CD4-positive, alpha-beta T cell treated with Interleukin-21 for 1 hour (primary cell): ENCODE data around the gene PNCK.

Source experiments
- DNase-seq: peaks from one replicate; pipeline ENCODE4 v3.0.0-alpha.2; 2020

Gene PNCK

GRCh38 chrX:153651540-153652079, 22.0 kb downstream of the PNCK start:
- no peak for DNase-seq

GRCh38 chrX:153650959-153651358, 22.7 kb downstream of the PNCK start:
- no peak for DNase-seq

- DNase-seq: no peak
Measured at GRCh38 chrX:153649915-153650782, 23.5 kb downstream of the PNCK start.

DNA sequence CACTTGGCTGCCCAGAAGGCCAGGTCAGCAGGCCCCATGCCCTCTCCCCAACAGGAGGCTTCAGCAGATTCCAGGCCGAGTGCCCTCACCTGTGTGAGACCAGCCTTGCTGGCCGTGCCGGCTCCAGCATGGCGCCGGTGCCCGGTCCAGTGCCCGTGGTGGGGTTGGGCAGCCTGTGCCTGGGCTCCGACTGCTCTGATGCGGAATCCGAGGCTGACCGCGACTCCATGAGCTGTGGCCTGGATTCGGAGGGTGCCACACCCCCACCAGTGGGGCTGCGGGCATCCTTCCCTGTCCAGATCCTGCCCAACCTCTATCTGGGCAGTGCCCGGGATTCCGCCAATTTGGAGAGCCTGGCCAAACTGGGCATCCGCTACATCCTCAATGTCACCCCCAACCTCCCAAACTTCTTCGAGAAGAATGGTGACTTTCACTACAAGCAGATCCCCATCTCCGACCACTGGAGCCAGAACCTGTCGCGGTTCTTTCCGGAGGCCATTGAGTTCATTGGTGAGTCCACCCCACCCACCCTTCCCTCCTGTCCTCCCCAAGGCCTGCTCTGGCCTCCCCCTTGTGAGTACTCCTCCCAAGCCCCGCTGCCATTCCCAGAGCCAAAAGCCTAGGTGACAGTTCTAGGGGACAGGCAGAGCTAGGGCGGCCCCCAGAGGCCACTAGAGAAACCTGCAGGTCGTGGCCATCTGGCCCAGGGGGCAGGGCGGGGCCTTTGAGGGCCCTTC, 24.3 kb downstream of the PNCK start:
- DNase-seq: peak; percentile 44

- DNase-seq: no peak
Measured at GRCh38 chrX:153648358-153649177, 25.0 kb downstream of the PNCK start.

DNA sequence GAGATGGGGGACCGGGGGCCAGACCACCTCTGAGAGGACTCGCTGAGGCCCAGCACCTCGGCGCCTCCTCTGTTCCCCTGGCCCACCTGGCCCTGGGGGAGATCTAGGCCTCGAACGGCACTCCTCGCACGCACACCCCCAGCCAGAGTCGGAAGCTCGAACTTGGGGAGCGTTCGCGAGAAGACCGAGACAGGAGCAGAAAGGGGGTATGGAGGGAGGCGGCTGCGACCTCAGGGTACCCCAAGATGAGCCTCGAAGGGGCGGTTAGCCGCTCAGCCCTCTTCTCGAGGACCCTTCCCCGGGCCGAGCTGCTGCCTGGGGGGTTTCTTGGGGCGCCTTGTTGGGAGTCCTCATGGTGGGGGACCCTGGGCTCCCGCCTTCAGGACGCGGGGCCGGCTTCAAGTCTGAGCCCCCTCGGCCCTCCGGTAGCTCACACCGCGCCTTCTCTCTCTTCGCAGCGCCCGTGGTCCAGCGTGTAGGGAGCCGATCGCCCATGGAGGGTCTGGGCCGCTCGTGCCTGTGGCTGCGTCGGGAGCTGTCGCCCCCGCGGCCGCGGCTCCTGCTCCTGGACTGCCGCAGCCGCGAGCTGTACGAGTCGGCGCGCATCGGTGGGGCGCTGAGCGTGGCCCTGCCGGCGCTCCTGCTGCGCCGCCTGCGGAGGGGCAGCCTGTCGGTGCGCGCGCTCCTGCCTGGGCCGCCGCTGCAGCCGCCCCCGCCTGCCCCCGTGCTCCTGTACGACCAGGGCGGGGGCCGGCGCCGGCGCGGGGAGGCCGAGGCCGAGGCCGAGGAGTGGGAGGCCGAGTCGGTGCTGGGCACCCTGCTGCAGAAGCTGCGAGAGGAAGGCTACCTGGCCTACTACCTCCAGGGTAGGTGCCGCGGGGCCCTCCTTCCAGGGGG, 25.9 kb downstream of the PNCK start:
- no peak for DNase-seq

DNA sequence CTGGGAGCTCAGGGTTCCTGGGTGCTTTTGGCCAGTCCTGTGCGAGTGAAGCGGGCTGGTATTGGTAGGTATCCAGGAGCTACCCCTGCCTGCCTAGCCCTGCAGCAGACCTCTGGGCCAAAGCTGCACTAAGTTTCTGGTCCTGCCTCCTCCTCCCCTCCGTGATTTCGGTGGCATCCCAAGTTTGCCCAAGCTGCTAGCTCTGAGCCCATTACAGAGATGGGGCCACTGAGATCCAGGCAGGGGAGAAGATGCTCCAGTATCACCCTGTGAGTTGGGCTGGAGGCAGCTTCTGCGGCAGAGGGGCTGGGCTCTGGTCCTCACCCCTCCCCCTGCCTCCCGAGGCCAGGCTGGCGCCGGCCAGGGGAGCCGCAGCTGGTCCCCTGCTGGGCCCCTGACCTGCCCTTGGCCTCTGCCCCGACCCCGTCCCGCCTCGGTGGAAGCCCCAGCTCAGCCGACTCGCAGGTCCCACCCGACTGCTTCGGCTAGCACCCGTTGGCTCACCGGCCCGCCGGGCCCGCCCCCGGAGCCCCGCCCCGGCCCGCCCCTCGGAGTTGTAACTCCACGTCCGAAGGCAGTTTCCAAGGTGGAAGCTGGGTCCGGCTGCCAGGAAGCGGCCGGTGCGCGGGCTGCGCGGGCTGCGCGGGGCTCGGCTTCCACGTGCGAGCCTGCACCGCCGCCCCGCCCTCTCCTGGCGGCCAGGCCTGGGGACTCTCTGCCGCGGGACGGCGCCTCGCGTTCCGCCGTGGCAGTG, 26.8 kb downstream of the PNCK start, which contains the start of gene DUSP9:
DUSP9 (plus strand) TSS at position 584 of the 754 bp plus-strand sequence. CDS start 751 bp downstream, outside the sequence.
- no peak for DNase-seq

GRCh38 chrX:153645921-153646488, 27.6 kb downstream of the PNCK start:
- DNase-seq: no peak

DNA sequence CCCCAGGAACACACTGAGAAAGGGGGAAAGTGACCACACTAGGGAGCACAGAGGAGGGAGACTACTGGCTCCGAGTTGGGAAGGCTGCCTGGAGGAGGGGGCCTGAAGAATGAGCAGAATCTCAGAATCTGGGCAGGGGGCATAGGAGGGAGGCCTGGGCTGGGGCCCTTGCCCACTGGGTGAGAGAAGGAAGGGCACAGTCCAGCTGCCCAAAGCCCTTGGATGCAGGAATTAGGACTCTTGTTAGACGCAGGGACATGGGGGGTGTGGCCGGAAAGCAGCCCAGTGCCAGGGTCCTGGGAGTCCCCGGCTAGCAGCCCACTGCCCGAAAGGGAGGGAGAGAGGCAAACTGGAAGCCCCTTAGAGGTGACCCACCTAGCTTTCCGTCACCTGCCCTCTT, 28.5 kb downstream of the PNCK start:
- DNase-seq: no peak

GRCh38 chrX:153644356-153645125, 29.1 kb downstream of the PNCK start:
- DNase-seq: no peak

- no peak for DNase-seq
Measured at GRCh38 chrX:153643431-153644351, 29.9 kb downstream of the PNCK start.

- no peak for DNase-seq
Measured at GRCh38 chrX:153642655-153643430, 30.8 kb downstream of the PNCK start.

- DNase-seq: no peak
Measured at GRCh38 chrX:153642051-153642654, 31.5 kb downstream of the PNCK start.

GRCh38 chrX:153641627-153642026, 32.0 kb downstream of the PNCK start:
- no peak for DNase-seq

DNA sequence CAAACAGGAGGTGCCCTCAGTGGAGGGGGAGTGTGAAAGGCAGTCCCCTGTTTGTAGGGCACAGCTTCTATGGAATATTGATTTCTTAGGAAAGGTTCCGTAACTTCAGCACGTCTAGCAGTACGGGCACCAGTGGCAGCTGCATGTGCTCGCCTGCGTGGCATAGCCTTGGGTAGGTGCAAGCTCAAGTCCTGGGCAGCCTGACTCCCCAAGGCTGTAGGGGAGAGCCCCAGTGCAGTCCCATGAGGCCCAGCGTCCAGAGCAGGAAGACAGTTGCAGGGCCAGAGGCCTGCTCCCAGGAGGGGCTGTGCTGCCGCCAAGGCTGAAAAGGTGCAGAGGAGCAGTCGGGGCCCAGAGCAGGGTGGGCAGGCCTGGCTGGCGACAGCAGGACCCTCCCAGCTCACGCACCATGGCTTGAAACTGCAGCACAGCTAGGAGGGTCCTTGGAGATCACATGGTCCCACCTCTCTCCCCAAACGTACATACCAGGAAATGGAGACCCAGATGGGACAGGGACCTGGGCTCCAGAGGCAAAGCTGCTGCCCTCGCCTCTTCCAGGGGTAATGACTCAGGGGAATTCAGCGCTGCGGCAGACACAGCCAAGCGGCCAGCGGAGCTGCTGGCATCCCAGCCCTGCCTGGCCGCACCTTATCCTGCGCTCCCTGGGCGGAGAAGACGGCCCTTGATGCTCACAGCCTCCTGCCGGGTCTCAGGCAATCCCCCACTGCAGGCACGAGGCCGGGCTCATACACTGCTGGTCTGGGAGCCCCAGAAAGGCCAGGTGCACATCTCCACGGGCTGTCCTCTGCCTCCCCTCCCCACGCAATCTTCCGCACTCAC, 32.7 kb downstream of the PNCK start:
- no peak for DNase-seq

DNA sequence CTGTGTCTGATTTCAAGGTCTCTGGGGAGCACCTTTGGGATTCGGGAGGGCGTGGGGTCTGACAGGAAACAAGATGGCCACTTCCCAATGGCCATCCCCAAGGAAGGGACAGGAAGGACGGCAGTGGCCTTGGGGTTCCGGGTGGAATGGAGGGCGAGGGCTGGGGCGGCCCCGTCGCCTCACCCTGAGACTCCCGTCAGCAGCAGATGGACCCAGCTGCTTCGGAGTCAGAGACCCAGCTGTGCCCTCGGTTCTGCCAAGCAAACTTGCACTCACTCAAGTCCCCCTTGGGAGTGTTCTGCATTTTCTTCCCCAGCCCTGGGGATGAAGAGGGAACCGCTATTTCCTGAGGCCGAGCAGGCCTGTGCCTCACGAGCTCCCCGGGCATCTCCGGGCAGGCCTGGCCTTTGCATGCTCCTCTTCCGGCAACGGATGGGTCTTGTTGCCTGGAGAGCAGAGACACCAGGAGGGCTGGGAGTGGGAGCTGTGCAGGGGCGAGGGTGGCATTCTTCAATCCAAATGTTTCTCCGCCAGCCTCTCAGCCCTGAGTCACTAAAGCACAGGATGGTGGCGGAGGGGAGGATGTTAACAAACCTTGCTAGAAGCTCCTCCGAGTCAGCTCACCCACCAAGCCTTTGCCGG, 33.4 kb downstream of the PNCK start:
- no peak for DNase-seq
